Measurements from ENCODE around the gene SLC9B1.

DNA sequence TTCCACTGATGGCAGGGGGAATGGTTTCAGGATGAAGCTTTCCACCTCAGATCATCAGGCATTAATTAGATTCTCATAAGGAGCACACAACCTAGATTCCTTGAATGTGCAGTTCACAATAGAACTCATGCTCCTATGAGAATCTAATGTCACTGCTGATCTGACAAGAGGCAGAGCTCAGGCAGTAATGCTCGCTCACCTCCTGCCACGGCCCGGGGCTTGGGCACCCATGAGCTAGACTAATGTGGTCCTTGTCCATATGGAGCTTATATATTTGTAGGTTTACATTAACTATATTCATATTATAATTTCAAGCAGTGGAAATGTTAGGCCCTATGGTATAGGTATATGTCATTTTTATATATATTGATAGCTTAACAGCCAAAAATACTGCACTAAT lies 32.6 kb upstream of the SLC9B1 start:
- TF ChIP-seq, protein P1, sequence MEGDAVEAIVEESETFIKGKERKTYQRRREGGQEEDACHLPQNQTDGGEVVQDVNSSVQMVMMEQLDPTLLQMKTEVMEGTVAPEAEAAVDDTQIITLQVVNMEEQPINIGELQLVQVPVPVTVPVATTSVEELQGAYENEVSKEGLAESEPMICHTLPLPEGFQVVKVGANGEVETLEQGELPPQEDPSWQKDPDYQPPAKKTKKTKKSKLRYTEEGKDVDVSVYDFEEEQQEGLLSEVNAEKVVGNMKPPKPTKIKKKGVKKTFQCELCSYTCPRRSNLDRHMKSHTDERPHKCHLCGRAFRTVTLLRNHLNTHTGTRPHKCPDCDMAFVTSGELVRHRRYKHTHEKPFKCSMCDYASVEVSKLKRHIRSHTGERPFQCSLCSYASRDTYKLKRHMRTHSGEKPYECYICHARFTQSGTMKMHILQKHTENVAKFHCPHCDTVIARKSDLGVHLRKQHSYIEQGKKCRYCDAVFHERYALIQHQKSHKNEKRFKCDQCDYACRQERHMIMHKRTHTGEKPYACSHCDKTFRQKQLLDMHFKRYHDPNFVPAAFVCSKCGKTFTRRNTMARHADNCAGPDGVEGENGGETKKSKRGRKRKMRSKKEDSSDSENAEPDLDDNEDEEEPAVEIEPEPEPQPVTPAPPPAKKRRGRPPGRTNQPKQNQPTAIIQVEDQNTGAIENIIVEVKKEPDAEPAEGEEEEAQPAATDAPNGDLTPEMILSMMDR (optimal IDR thresholded peaks at IDR 0.05 in 1 of 3, IDR thresholded peaks at IDR 0.05 in 1 of 3, conservative IDR thresholded peaks at IDR 0.05 in 1 of 3; ENCODE audit: extremely low read depth in 1 of 3, insufficient read depth in 2 of 3, low read length in 3 of 3): no peak
- TF ChIP-seq EZH2 (IDR thresholded peaks at IDR 0.05; ENCODE audit: low read length): no peak
